H9 (cell line): Measurements from ENCODE around the gene CREB5. TPM values are rescaled to one million over a fixed set of nuclear protein-coding genes. Genes with fewer than 3 reads are reported as not detected.

Source experiments
- DNase-seq: peaks from one replicate; pipeline ENCODE4 v3.0.0-alpha.2; 2017
- H2AFZ ChIP-seq: one replicate; pipeline ENCODE4 v1.6.1; 2013; ENCODE audit warnings: mild to moderate bottlenecking, low read length, control low read depth, moderate library complexity
- H2AK5ac ChIP-seq: 2 replicates; pipeline ENCODE4 v1.6.1; 2013; ENCODE audit warnings: low read length, control low read depth, mixed read lengths; ENCODE audit not compliant: insufficient read length
- H2BK120ac ChIP-seq: one replicate; pipeline ENCODE4 v1.6.1; 2013; ENCODE audit warnings: low read depth, mild to moderate bottlenecking, low read length, control low read depth, inconsistent platforms; ENCODE audit not compliant: poor library complexity, severe bottlenecking
- H2BK12ac ChIP-seq: 2 replicates; pipeline ENCODE4 v1.6.1; 2013; ENCODE audit warnings: low read length, control low read depth, mixed read lengths, low read depth; ENCODE audit not compliant: insufficient read length
- H2BK15ac ChIP-seq: 2 replicates; pipeline ENCODE4 v1.6.1; 2013; ENCODE audit warnings: low read depth, low read length, control low read depth
- H2BK20ac ChIP-seq: one replicate; pipeline ENCODE4 v1.6.1; 2013; ENCODE audit warnings: low read depth, mild to moderate bottlenecking, low read length, control low read depth, inconsistent platforms; ENCODE audit not compliant: poor library complexity, severe bottlenecking
- H2BK5ac ChIP-seq: 2 replicates; pipeline ENCODE4 v1.6.1; 2013; ENCODE audit warnings: low read length, control low read depth, mixed read lengths; ENCODE audit not compliant: insufficient read length
- H3K14ac ChIP-seq: 2 replicates; pipeline ENCODE4 v1.6.1; 2013; ENCODE audit warnings: low read length, control low read depth; ENCODE audit not compliant: insufficient read depth
- H3K18ac ChIP-seq: 2 replicates; pipeline ENCODE4 v1.6.1; 2013; ENCODE audit warnings: low read depth, mild to moderate bottlenecking, mixed read lengths, low read length, control low read depth; ENCODE audit not compliant: insufficient read length
- H3K23ac ChIP-seq: 2 replicates; pipeline ENCODE4 v1.6.1; 2013; ENCODE audit warnings: low read length, control low read depth, mixed read lengths, low read depth; ENCODE audit not compliant: insufficient read length
- H3K23me2 ChIP-seq: 2 replicates; pipeline ENCODE4 v1.6.1; 2013; ENCODE audit warnings: low read depth, mild to moderate bottlenecking, mixed read lengths, low read length, control low read depth; ENCODE audit not compliant: insufficient read length, poor library complexity, severe bottlenecking
- H3K27ac ChIP-seq: 2 replicates; pipeline ENCODE4 v1.5.1; 2013; ENCODE audit warnings: low read length, control low read depth, mixed read lengths, low read depth; ENCODE audit not compliant: insufficient read length
- H3K27me3 ChIP-seq: 2 replicates; pipeline ENCODE4 v1.6.1; 2013; ENCODE audit warnings: low read length, control low read depth, inconsistent platforms; ENCODE audit not compliant: insufficient read depth
- H3K4ac ChIP-seq: 2 replicates; pipeline ENCODE4 v1.6.1; 2013; ENCODE audit warnings: low read depth, mild to moderate bottlenecking, control low read depth, inconsistent platforms, low read length, moderate library complexity
- H3K4me1 ChIP-seq: 2 replicates; pipeline ENCODE4 v1.6.1; 2013; ENCODE audit warnings: low read length, control low read depth, inconsistent platforms; ENCODE audit not compliant: insufficient read depth
- H3K4me2 ChIP-seq: 2 replicates; pipeline ENCODE4 v1.6.1; 2013; ENCODE audit warnings: low read length, control low read depth, mixed read lengths; ENCODE audit not compliant: insufficient read length, insufficient read depth
- H3K56ac ChIP-seq: 2 replicates; pipeline ENCODE4 v1.6.1; 2013; ENCODE audit warnings: low read depth, mild to moderate bottlenecking, mixed read lengths, low read length, control low read depth; ENCODE audit not compliant: insufficient read length
- H3K79me1 ChIP-seq: 2 replicates; pipeline ENCODE4 v1.6.1; 2013; ENCODE audit warnings: low read depth, mild to moderate bottlenecking, moderate library complexity, low read length, control low read depth, inconsistent platforms; ENCODE audit not compliant: insufficient read depth, poor library complexity, severe bottlenecking
- H3K79me2 ChIP-seq: 2 replicates; pipeline ENCODE4 v1.6.1; 2013; ENCODE audit warnings: low read length, control low read depth, inconsistent platforms; ENCODE audit not compliant: insufficient read depth
- H3K9ac ChIP-seq: 2 replicates; pipeline ENCODE4 v1.6.1; 2013; ENCODE audit warnings: low read length, control low read depth, mixed read lengths; ENCODE audit not compliant: insufficient read length; ENCODE audit errors: extremely low read depth
- H3K9me3 ChIP-seq: one replicate; pipeline ENCODE4 v1.6.1; 2013; ENCODE audit warnings: low read depth, low read length, inconsistent platforms; ENCODE audit not compliant: control insufficient read depth
- H3T11ph ChIP-seq: one replicate; pipeline ENCODE4 v1.6.1; 2013; ENCODE audit warnings: mild to moderate bottlenecking, low read length, control low read depth, inconsistent platforms
- H4K20me1 ChIP-seq: one replicate; pipeline ENCODE4 v1.6.1; 2013; ENCODE audit not compliant: control insufficient read depth, insufficient read length, insufficient read depth
- H4K5ac ChIP-seq: 2 replicates; pipeline ENCODE4 v1.6.1; 2013; ENCODE audit warnings: low read depth, mild to moderate bottlenecking, mixed read lengths, low read length, control low read depth; ENCODE audit not compliant: insufficient read length
- H4K8ac ChIP-seq: replicated peaks from 2 replicates; pipeline ENCODE4 v1.6.1; 2013; ENCODE audit warnings: low read length, control low read depth, mixed read lengths, low read depth; ENCODE audit not compliant: insufficient read length
- H4K91ac ChIP-seq: 2 replicates; pipeline ENCODE4 v1.6.1; 2013; ENCODE audit warnings: low read depth, mild to moderate bottlenecking, moderate library complexity, mixed read lengths, low read length, control low read depth; ENCODE audit not compliant: insufficient read length
- H3K27ac Mint-ChIP-seq, 3 experiments: 2 replicates in 2 of 3; 3 replicates in 1 of 3; pipeline ENCODE4 v1.8.0; 2020 to 2021; ENCODE audit warnings: mixed read lengths in 3 of 3, mild to moderate bottlenecking in 1 of 3, moderate library complexity in 1 of 3
- H3K27me3 Mint-ChIP-seq: 2 replicates; pipeline ENCODE4 v1.8.0; 2021; ENCODE audit warnings: low read depth, mild to moderate bottlenecking, moderate library complexity, mixed read lengths
- H3K36me3 Mint-ChIP-seq, 3 experiments: 2 replicates in 2 of 3; 3 replicates in 1 of 3; pipeline ENCODE4 v1.8.0; 2020 to 2021; ENCODE audit warnings: low read depth in 3 of 3, mixed read lengths in 3 of 3; ENCODE audit not compliant: insufficient read depth in 1 of 3
- H3K4me1 Mint-ChIP-seq, 2 experiments: 2 replicates each; pipeline ENCODE4 v1.8.0; 2020; ENCODE audit warnings: mixed read lengths in 2 of 2
- H3K4me3 Mint-ChIP-seq, 2 experiments: 2 replicates in 1 of 2; 3 replicates in 1 of 2; pipeline ENCODE4 v1.8.0; 2020 to 2021; ENCODE audit warnings: mild to moderate bottlenecking in 2 of 2, mixed read lengths in 2 of 2, moderate library complexity in 1 of 2
- H3K9me3 Mint-ChIP-seq, 2 experiments: 2 replicates in 1 of 2; 3 replicates in 1 of 2; pipeline ENCODE4 v1.8.0; 2020; ENCODE audit warnings: mild to moderate bottlenecking in 2 of 2, mixed read lengths in 2 of 2, moderate library complexity in 1 of 2
- CTCF ChIP-seq: fragments of 200-600 bp; sonication (generic); conservative IDR thresholded peaks from 3 replicates; pipeline ENCODE4 v1.8.0; 2021; ENCODE audit warnings: antibody characterized with exemption, mild to moderate bottlenecking
- WGBS: extraction: QIAGEN DNeasy Blood & Tissue Kit; methylation state at CpG from one replicate; pipeline ENCODE4 v1.1.7; 2013; ENCODE audit warnings: missing lambda C conversion rate, low lambda C conversion rate, mixed read lengths; ENCODE audit not compliant: insufficient read length; ENCODE audit errors: extremely low coverage; 5-methylcytosine and 5-hydroxymethylcytosine counted together
- total RNA-seq: library from RNA; stranded (reverse); gene quantifications from 2 replicates; pipeline ENCODE4 v1.2.1, GENCODE V29; 2021

The CREB5 gene
- total RNA-seq, 1 experiment from 2014 or later: 4.0 TPM

- Histone ChIP-seq H2BK5ac (no peak overlapping the region), H3K56ac (no peak overlapping the region), H3K4me1 (no peaks in the 10 kb centered on the region), H3T11ph (no peak overlapping the region), H3K79me1 (no peaks in the 10 kb centered on the region), H3K27me3 (no peaks in the 10 kb centered on the region), H2BK20ac (no peak overlapping the region), H3K18ac (no peak overlapping the region), H3K79me2 (no peaks in the 10 kb centered on the region), H3K9me3 (no peaks in the 10 kb centered on the region), H4K91ac (no peak overlapping the region), H2BK12ac (no peak overlapping the region), H4K20me1 (no peaks in the 10 kb centered on the region), H2AK5ac (no peak overlapping the region), H3K27ac (no peak overlapping the region), H4K8ac (no peak overlapping the region), H3K9ac (no peak overlapping the region), H3K23me2 (no peaks in the 10 kb centered on the region), H3K14ac (no peak overlapping the region), H3K4me2 (no peak overlapping the region), H4K5ac (no peak overlapping the region), H2AFZ (no peak overlapping the region), H3K4ac (no peak overlapping the region), H3K23ac (no peak overlapping the region), H2BK15ac (no peak overlapping the region), H2BK120ac (no peak overlapping the region)
- no peak overlapping the region for H3K27ac Mint-ChIP-seq
- no peaks in the 10 kb centered on the region for H3K9me3 Mint-ChIP-seq
- no peaks in the 10 kb centered on the region for H3K36me3 Mint-ChIP-seq
- no CpG with 5 or more reads among the region's 1 CpG for WGBS
- peaks cover 2% of the 10 kb centered on the region; the same call in 1 of the 2 replicates for H3K27me3 Mint-ChIP-seq
- DNase-seq: no peak
- no peak overlapping the region for H3K4me3 Mint-ChIP-seq
- TF ChIP-seq CTCF: no peak
- peaks cover 12 to 18% of the 10 kb centered on the region in 2 experiments for H3K4me1 Mint-ChIP-seq
These were observed 213.9 kb downstream of the CREB5 start for GRCh38 chr7:28626221-28626620.
